ENCODE data around the gene CAB39L.
"Not testable (repeated sequence)": the region's sequence is repeated elsewhere in the genome, so short reads cannot be mapped to it uniquely, and the experiment has no call there.

CAB39L gene

DNA sequence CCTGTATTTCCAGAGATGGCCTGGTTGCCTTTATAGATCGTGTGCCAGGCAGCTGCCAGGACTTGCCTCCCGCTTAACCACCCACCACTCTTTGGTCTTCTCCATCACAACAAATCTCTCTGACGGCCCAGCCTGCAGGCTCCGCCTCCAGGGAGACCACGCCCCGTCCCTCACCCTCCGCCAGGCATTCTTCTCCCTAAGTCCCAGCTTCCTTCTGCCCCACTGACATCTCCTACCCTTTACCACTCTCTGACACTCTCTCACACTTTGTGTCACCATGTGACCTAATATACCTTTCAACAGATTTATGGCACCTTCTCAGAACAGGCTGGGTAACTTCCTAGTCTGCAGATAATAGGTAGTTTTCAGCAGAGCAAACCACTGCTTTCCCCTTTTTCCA lies 95.1 kb downstream of the CAB39L start:
- DNase-seq (ENCODE audit: low read depth, low spot score), result peak; percentile 40

DNA sequence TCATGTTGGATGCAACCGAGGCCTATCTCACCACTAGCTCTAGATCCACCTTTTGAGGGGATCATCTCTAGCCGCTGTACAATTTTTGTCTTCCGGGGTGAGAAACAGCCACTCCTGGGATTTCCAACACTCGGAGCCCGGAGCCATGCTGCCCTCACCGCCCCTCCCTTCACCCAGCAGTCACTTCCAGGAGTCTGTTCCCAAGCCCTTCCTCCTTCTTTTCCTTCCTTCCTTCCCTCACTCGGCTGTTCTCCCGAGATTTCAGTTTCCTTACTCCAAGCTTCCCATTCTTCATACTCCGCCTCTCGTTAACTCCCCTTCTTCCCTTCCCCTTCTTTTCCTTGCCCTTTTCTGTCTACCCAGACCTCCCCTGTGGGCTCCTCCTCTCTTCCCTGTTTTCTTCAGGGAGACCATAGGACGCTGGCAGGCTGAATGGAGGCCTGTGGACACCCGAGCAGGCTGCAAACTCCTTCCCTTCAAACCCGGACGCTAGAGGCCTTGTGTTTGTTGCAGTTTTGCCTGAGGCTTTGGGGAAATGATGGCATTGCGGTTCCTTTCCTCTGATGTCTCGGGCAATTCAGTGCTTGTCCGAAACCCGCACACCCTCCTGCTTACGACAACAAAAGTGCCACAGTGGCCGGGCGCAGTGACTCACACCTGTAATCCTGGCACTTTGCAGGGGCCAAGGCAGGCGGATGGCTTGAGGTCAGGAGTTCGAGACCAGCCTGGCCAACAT lies 96.0 kb downstream of the CAB39L start:
- no peak for DNase-seq (ENCODE audit: low read depth, low spot score)

DNA sequence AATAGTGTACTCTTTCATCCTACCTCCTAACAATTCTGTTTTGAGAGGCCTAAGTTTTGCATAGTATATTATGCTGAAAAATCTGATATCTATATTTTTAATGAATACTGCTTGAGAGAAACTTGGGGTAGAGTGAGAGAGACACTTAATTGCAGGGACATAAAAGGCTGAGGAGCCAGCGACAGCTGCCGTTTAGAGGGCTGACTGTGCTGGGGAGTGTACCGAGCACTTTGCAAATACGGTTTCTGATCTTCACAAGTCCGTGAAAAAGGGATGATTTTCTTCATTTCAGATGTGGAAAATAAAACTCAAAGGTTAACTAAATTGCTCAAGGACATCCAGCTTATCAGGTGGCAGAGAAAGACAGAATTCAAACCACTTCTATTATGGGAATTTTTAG lies 97.4 kb downstream of the CAB39L start:
- no peak for DNase-seq (ENCODE audit: low read depth, low spot score)

DNA sequence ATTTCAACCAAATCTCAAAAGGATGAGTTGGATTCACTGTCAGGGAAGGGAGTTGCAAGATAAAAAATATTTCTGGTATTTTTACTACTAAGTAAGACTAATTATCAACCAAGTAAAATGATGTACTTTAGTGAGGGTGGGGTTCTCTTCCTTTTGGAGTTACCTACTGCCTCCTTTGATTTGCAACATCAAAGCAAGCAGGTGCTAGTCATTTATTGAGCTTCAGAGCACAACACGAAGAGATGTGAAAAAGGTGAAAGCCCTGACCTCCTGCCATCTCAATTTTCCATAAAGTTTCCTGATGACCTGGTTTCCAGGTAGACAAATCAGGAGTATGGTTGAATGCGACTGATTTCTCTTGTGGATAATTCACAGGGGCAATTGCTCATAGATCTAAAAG lies 100.1 kb downstream of the CAB39L start:
- no peak for DNase-seq (ENCODE audit: low read depth, low spot score)

DNA sequence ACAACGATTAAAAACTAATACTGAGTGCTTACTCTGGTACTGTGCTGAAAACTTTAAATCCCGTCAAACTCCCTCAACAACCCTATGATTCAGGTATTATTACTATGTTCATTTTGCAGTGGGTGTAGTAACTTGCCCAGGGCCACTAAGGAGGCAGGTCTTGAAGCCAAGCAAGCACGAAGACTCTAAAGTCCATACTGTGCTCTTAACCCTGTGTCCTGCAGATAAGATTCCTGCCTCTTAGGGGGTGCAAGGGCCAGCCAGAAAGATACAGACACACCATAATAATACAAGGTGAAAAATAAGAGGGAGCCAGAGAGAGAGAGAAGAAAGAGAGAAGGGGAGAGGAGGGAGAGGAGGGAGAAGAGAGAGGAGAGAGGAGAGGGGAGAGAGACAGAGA lies 100.6 kb downstream of the CAB39L start:
- no peak for DNase-seq (ENCODE audit: low read depth, low spot score)

DNA sequence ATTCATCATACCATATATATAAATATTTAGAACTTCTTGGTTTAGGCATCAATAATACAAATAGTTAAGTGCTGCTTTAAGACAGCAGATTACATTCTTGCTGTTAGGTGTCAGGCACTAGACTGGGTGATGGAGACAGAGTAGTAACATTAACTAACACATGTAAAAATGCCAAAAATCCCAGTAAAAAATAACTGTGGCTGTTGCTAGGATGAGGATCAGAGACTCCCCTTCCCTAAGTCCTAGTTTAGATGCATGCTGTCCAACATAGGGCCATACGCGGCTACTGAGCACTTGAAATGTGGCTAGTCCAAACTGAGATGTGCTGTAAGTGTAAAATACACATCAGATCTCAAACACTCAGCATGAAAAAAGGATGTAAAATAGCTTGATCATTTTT lies 101.4 kb downstream of the CAB39L start:
- DNase-seq (ENCODE audit: low read depth, low spot score), result no peak

DNA sequence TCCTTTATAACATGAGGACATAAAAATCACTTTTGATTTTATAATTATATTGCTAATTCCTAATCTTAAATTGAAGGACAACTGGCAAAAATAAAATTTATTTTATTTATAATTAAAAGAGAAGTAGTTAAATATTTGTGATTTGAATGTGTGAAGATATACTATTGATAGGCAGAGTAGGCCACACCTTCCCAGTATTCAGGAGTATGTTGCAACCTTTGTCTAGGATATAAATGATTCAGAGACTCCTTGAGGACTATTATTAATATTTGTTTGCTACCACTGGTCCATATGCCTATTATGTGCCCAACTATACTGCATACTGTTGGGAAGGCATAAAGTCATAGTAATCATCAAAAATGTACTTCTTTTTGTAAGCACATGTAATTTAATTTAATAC lies 101.9 kb downstream of the CAB39L start:
- no peak for DNase-seq (ENCODE audit: low read depth, low spot score)

DNA sequence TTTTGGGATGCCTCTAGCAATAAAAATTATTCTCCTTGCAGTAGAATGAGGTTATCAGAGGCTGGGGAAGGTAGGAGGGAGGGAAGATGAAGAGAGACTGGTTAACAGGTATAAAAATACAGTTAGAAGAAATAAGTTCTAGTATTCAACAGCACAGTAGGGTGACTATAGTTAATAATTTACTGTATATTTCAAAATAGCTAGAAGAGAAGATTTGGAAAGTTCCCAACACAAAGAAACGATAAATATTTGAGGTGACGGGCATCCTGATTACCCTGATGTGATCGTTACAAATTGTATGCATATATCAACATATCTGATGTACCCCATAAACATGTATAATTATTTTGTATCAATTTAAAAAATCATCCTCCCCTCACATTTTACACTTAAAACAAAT lies 102.3 kb downstream of the CAB39L start:
- DNase-seq (ENCODE audit: low read depth, low spot score), result no peak

DNA sequence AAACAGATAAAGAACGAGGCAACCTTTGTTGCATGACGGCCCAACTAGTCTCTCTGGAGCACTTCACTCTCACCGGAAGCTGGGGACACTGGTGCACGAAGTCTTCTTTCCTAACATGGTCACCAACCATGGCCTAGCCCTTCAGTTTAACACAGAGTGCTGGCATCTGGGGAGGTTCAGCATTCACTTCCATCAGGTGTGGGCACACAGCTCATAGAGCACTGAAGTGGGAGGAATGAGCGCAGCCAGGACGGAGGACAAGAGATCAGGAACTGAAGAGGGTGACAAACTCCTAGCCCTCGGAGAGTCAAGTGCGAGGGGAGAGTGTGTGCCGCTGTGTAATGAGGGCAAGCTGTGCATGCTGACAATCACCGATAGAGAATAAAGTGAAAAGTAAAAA lies 103.7 kb downstream of the CAB39L start:
- no peak for DNase-seq (ENCODE audit: low read depth, low spot score)

DNA sequence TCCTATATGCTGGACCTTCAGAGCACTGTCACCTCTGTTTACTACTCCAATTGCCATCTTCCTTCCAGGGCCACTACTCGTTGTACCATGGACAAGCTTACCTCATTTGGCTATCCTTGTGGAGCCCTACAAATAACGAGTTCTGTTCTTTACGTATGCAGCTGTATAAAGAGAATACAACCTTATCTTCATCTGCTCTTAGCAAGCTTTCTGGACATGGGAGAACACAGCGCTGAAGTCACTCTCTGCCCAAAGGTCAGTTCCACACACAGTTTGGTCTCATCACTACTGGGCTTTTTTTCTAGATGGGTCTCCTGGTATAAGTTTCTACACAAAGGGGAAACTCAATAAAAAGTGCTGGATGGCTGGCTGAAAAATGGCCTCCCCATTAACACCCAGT lies 107.2 kb downstream of the CAB39L start:
- no peak for DNase-seq (ENCODE audit: low read depth, low spot score)

DNA sequence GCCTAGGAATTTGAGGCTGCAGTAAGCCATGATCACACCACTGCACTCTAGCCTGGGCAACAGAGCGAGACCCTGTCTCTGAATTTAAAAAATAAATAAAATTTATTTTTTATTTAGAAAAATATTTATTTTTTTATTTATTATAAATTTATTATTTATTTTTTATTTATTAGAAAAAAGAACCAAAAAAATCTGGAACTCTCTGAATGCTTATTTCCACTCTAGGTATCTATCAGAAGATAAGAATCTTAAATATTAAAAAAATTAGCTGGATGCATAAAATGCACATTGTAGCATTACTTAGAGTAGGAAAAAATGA lies 113.4 kb downstream of the CAB39L start:
- DNase-seq (ENCODE audit: low read depth, low spot score), result no peak

DNA sequence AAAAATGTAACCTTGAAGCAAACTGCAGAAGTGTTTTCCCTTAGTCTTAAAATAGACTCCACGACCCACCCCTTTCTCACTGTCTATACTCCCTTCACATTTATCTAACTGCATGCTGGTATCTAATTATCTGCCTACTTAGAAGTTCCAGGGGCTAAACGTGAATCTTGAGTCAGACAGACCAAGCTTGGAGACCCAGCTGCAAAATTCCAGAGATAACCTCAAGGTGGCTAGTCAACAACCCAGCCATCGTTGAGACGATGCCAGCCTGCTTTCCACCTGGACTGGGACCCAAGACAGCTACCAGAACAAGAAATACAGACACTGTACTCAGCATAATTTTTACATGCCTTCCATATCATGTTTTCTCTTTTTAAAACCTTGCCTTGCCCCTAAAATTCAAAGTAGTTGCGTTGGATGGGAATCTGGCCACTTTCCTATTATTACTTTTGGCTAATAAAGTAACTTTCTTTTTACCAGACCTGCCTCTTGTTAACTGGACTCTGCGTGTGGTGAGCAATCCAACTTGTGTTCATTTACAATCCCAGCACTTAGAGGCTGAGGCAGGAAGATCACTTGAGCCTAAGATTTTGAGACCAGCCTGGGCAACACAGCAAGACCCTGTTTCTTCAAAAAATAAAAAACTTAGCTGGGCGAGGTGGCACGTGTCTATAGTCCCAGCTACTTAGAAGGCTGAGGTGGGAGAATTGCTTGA lies 113.9 kb downstream of the CAB39L start:
- DNase-seq (ENCODE audit: low read depth, low spot score), result no peak

DNA sequence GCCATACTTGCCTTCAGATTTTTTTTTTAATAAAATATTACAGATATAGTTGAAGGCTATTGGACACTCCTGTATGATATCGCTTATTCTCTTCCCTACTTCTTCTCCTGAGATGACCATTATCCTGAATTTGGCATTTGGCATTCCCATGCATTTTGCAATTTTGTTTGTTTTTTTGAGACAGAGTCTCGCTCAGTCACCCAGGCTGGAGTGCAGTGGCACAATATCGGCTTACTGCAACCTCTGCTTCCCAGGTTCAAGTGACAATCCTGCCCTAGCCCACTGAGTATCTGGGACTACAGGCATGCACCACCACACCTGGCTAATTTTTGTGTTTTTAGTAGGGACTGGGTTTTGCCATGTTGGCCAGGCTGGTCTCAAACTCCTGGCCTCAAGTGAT lies 116.7 kb downstream of the CAB39L start:
- DNase-seq (ENCODE audit: low read depth, low spot score), result not testable (repeated sequence)

DNA sequence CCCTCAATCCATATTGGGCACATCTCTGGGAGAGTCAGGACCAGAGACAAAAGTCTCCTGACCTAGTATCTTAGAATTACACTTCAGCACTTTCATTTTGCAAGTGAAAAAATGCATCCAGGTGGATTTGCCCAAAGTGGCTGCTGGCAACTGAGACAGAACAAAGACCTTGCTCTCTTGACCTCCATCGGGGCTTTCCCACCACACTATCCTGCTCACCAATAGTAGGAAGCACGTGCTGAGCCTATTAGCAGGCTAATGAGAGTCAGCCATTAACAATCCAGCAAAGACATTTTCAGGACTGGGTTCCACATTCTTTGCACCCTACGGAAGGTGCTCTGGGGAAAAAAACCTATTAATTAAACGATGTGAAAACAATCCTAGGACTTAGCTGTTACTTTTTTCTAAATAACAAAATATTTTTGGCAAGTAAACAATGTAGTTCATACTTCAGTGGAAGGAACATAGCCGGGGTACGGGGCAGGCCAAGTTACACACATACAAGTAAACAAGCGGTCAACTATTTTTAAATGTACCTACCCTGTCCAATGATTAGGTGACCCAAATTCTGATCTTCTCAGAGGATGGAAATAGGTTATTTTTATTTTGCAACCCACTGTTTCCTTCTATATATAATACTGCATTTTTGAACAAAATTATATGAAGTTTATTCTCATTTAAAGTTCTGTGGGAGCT lies 117.5 kb downstream of the CAB39L start:
- no peak for DNase-seq (ENCODE audit: low read depth, low spot score)

DNA sequence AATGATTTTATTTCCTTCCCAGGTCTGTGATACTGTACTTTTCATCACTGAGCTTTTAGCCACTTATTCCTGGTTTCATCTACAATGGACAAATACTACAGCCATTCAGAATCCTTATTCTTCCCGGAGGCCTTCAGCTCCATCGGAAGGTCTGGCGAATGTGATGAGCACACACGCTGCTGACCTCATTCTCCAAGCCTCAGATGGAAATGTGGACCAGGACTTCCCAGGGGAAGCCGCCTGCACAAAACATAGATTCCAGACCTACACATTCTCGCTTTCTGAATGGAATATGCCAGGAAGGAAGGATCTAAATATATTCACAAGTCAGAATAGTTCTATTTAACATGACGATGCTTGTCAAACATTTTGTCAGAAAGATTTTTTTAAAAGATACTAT lies 120.5 kb downstream of the CAB39L start:
- no peak for DNase-seq (ENCODE audit: low read depth, low spot score)

DNA sequence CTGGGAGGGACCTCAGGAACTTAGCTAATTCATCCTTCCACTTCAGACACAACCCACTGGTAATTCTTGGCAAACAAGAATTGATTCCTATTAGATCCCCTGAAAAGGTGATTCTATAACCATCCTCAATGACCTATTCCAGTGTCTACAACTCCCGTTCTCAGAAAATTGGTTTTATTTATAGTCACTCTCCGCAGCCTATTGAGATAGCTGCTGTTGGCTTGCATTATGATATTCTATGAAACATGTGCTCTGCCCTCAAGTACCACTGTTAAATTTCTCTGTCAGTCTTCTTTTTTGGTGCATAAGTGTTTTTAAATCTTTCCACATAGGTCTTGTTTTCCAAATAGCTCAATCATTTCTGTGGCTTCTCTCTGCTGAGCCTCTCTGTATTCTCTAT lies 121.2 kb downstream of the CAB39L start:
- DNase-seq (ENCODE audit: low read depth, low spot score), result no peak

DNA sequence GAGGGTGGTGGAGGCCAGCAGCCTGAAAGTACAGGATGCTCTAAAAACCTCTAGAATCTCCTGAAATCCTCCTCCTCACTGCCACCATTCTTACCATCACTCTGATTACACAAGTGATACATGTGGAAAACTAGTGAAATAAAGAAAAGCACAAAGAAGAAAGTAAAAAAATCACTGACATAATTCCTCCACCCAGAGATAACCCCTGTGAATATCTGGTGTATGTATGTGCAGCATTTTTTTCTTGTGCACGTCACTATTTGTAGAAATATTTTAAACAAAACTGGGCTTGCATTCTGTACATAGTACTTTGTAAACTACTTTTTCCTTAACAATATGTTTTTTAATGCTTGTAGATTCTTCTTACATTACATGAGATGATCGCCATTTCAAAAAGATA lies 122.9 kb downstream of the CAB39L start:
- no peak for DNase-seq (ENCODE audit: low read depth, low spot score)

DNA sequence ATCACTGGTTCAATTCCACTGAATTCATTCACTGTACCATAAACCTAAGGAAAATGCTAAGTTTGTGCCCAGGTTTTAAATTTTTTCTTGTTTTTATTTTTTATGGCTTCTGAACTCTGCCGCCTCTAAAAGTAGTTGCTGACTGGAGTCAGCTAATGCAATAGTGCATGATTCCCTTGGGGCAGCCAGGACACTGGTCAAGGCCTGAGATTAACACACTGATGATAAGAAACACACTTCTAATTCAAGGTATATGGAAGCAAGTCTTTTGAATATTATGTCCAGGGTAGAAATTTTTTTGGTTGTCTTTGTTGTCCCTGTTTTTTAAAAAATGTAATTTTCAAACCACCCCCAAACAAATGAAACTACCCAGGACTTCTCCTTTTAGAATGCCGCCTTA lies 123.9 kb downstream of the CAB39L start:
- no peak for DNase-seq (ENCODE audit: low read depth, low spot score)

DNA sequence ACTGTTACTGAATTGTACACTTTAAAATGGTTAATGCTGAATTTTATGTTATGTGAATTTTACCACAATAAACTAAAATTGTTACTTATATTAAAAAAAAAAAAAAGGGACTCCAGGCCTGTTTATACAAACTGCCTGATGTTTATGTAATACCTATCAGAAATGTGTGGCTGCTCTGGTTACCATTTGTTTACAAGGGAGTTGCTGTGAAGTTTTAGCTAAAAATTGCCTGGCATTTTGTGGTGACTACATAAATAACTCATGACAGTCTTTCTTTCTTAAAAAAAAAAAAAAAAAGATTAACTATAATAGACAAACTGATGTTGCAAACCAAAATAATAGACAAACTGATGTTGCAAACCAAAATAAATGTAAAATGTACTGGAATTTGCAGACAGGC lies 124.3 kb downstream of the CAB39L start:
- DNase-seq (ENCODE audit: low read depth, low spot score), result no peak

DNA sequence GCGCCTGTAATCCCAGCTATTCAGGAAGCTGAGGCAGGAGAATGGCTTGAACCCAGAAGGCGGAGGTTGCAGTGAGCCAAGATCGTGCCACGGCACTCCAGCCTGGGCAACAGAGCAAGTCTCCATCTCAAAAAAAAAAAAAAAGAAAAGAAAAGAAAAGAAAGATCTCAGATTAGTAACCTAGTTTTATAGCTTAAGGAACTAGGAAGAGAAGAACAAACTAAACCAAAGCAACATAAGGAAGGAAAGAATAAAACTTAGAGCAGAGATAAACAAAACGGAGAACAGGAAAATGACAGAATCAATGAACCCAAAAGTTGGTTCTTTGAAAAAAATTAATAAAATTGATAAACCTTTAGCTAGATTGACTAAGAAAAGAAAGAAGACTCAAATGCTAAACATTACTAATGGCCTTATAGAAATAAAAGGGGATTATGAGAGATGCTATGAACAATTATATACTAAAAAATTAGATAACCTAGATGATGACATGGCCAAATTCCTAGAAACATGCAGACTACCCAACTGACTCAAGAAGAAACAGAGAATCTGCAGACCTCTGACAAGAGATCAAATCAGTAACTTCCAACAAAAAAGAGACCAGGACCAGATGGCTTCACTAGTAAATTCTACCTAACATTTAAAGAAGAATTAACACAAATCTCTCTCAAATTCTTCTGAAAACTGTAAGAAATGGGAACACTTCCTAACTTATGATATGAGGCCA lies 127.9 kb downstream of the CAB39L start:
- no peak for DNase-seq (ENCODE audit: low read depth, low spot score)

DNA sequence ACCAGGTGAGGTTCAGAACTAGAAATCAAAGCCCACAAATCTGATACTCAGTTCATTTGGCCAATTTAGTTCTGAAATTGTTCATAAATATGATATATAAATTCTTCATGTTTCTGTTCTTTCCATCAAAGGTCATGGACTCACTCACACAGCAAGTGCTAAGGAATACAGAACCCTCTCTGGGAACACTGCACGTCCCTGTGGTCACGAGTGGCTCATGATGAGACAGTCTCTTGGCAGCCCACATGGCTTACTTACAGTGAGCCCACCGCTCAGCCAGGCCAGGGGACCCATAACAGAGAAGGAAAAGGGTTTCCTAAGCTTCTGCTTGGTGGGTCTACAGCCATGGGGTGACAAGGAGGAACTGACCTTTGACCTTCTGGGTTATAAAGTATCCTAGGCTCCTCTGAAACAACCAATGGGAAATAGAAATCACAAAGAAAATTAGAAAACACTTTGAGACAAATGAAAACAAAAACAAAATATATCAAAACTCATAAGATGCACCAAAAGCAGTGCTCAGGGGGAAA lies 128.8 kb downstream of the CAB39L start:
- DNase-seq (ENCODE audit: low read depth, low spot score), result no peak

DNA sequence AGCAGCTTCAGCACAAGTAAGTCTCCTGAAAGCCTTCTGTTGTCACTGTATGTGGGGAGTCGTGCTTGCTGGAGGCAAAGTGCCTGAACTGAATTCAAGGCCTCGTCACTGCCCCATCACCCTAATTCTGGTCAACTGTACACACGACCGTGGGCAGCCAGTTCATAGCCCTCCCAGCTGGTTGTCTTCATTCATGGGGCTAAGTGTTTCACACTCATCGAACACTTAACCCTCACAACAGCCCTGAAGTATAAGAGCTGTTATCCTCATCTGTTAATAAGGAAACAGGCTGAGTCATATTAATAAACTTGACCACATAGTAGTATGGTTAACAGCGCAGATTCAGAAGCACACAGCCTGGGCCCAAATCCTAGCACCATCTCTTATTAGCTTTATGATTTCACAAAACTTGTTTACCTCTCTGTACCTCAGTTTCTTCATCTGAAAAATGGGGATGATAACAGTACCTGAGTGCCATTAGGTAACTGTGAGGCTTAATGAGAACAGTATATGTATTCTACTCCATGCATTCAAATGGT lies 129.5 kb downstream of the CAB39L start:
- DNase-seq (ENCODE audit: low read depth, low spot score), result no peak

Data from iPS DF 19.7 (cell line).